HepG2 (cell line): ENCODE results near the gene KANSL3. TPM values are rescaled to one million over a fixed set of nuclear protein-coding genes. Genes with fewer than 3 reads are reported as not detected.

Experiments
- CCDC6 ChIP-seq: sonication (generic); formaldehyde crosslinking; IDR thresholded peaks from 2 replicates; pipeline ENCODE4 v1.8.1; 2022; ENCODE audit warnings: mild to moderate bottlenecking, missing genetic modification reagents, moderate library complexity
- ETV6 ChIP-seq: sonication (generic); formaldehyde crosslinking; conservative IDR thresholded peaks from 2 replicates; pipeline ENCODE4 v1.4.0; 2020; ENCODE audit warnings: missing genetic modification reagents
- FOSL1 ChIP-seq: sonication (generic); formaldehyde crosslinking; IDR thresholded peaks from 2 replicates; pipeline ENCODE4 v1.9.0; 2021; ENCODE audit warnings: missing genetic modification reagents, borderline replicate concordance
- MAF1 ChIP-seq: sonication (generic); formaldehyde crosslinking; IDR thresholded peaks from 2 replicates; pipeline ENCODE4 v1.5.0; 2020; ENCODE audit warnings: missing genetic modification reagents, borderline replicate concordance
- MAFF ChIP-seq: IDR thresholded peaks from 2 replicates; pipeline ENCODE4 v1.6.1; 2011; ENCODE audit warnings: low read depth, low read length, improper control_type of control experiment
- MATR3 ChIP-seq: sonication (generic); formaldehyde crosslinking; IDR thresholded peaks from 2 replicates; pipeline ENCODE4 v1.4.0; 2020; ENCODE audit warnings: missing genetic modification reagents
- MLLT10 ChIP-seq: sonication (generic); formaldehyde crosslinking; IDR thresholded peaks from 2 replicates; pipeline ENCODE4 v1.4.0; 2020; ENCODE audit warnings: missing genetic modification reagents
- RBM39 ChIP-seq: fragments of 200-400 bp; formaldehyde crosslinking; IDR thresholded peaks from one replicate; pipeline ENCODE4 v1.6.1; 2018; ENCODE audit warnings: antibody characterized with exemption, mild to moderate bottlenecking, low read depth, low read length; ENCODE audit not compliant: poor library complexity, severe bottlenecking
- RXRB ChIP-seq: IDR thresholded peaks from 2 replicates; pipeline ENCODE4 v1.6.1; 2016; ENCODE audit warnings: borderline replicate concordance, missing genetic modification reagents, missing compliant biosample characterization
- TCF12 ChIP-seq, 2 experiments: fragments of 450-650 bp in 1 of 2; sonication (generic) in 1 of 2; formaldehyde crosslinking in 1 of 2; IDR thresholded peaks; 2 replicates each; pipeline versions ENCODE4 v1.6.1 to v1.8.0; 2017 to 2022; ENCODE audit warnings: antibody characterized with exemption in 1 of 2, mild to moderate bottlenecking in 1 of 2, missing genetic modification reagents in 1 of 2, moderate library complexity in 1 of 2
- TEAD3 ChIP-seq: optimal IDR thresholded peaks from 2 replicates; pipeline ENCODE3; 2016; ENCODE audit warnings: borderline replicate concordance
- ZNF563 ChIP-seq: sonication (generic); formaldehyde crosslinking; IDR thresholded peaks from 2 replicates; pipeline ENCODE4 v1.8.0; 2022; ENCODE audit warnings: mild to moderate bottlenecking, moderate library complexity, missing genetic modification reagents
- ZNF605 ChIP-seq: sonication (generic); formaldehyde crosslinking; IDR thresholded peaks from 2 replicates; pipeline ENCODE4 v1.8.0; 2022; ENCODE audit warnings: mild to moderate bottlenecking, missing genetic modification reagents
- ZSCAN29 ChIP-seq: sonication (generic); formaldehyde crosslinking; conservative IDR thresholded peaks from 2 replicates; pipeline ENCODE4 v1.4.0; 2020; ENCODE audit warnings: mild to moderate bottlenecking, missing genetic modification reagents
- polyA plus RNA-seq, 8 experiments: library from polyadenylated mRNA; depleted of rRNA in 3 of 8; stranded (reverse) in 7 of 8; unstranded in 1 of 8; fragments of >200 nt; fragmentation: Illumina TruSeq in 4 of 8; extraction: Trizol in 4 of 8; gene quantifications; 2 replicates each; pipeline versions ENCODE4 v1.2.1 to v1.2.3, GENCODE V29; 2011 to 2016; ENCODE audit warnings: low read depth in 4 of 8, missing spikeins in 1 of 8, mixed read lengths in 1 of 8; ENCODE audit not compliant: insufficient read depth in 1 of 8
- total RNA-seq, 5 experiments: library from RNA; depleted of rRNA; stranded (reverse); fragments of >200 nt; fragmentation: Illumina TruSeq; extraction: Trizol; gene quantifications; 2 replicates each; pipeline ENCODE4 v1.2.3, GENCODE V29; 2016; ENCODE audit warnings: low read depth in 1 of 5
- TF ChIP-seq, protein P1 (sequence below): fragments of 450-650 bp; IDR thresholded peaks from 2 replicates; pipeline ENCODE4 v1.6.1; 2017
- TF ChIP-seq, protein P2 (sequence below): sonication (generic); formaldehyde crosslinking; IDR thresholded peaks from 2 replicates; pipeline ENCODE4 v1.4.0; 2020; ENCODE audit warnings: missing genetic modification reagents
- TF ChIP-seq, protein P3 (sequence below): sonication (generic); formaldehyde crosslinking; IDR thresholded peaks from 2 replicates; pipeline ENCODE4 v1.9.0; 2021; ENCODE audit warnings: missing genetic modification reagents, mild to moderate bottlenecking, borderline replicate concordance
- TF ChIP-seq, protein P4 (sequence below): sonication (generic); formaldehyde crosslinking; IDR thresholded peaks from 2 replicates; pipeline ENCODE4 v1.4.0; 2020; ENCODE audit warnings: missing genetic modification reagents, borderline replicate concordance
- TF ChIP-seq, protein P5 (sequence below): IDR thresholded peaks from 2 replicates; pipeline ENCODE4 v1.6.1; 2016

The KANSL3 gene
- total and polyA plus RNA-seq, 2 of the 13 experiments (the other 11 are each of a cell fraction or from before 2014, with no cell fraction given), result 20.8 to 37.3 TPM

DNA sequence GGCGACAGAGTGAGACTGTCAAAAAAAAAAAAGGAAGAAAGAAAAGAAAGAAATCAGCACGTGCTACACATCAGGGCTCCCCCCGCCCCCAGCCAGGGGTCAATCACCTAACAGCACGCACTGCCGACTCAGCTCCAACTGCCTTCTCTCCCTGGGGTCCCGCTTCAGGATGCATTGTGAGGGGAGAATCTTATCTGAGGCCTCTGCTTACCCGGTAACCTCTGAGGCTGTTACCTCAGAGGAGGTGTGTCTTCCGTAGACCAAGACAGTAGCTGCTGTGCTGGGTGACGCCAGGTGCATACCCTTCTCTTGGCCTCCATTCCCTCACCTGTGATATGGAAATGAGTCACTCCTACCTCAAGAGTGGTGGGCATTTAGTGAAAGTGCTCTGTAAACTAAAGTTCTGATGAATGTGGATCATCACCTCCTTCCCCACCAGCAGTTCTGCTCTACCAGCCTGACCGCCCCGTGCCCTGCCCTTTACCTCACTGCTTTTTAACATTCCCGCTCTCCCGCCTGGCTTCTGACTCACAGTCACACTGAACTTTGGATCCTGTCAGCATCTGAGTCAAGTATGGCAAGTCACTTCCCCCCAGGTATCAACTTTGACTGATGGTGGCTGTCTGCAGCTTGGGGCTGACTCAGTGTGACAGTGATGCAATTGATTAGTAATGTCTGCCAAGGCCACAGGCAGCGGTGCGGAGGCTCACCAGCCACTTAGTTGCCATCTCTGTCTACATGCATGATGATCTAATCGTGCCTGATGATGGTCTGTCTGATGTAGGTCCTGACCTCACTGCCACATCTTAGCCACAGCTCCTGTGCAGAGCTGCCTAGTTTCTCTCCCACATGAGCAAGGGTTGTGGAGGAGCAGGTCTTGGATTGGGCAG, 81.4 kb downstream of the KANSL3 start (continued):
- TF ChIP-seq, protein P1, sequence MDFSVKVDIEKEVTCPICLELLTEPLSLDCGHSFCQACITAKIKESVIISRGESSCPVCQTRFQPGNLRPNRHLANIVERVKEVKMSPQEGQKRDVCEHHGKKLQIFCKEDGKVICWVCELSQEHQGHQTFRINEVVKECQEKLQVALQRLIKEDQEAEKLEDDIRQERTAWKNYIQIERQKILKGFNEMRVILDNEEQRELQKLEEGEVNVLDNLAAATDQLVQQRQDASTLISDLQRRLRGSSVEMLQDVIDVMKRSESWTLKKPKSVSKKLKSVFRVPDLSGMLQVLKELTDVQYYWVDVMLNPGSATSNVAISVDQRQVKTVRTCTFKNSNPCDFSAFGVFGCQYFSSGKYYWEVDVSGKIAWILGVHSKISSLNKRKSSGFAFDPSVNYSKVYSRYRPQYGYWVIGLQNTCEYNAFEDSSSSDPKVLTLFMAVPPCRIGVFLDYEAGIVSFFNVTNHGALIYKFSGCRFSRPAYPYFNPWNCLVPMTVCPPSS, result no peak
- TF ChIP-seq, protein P2, sequence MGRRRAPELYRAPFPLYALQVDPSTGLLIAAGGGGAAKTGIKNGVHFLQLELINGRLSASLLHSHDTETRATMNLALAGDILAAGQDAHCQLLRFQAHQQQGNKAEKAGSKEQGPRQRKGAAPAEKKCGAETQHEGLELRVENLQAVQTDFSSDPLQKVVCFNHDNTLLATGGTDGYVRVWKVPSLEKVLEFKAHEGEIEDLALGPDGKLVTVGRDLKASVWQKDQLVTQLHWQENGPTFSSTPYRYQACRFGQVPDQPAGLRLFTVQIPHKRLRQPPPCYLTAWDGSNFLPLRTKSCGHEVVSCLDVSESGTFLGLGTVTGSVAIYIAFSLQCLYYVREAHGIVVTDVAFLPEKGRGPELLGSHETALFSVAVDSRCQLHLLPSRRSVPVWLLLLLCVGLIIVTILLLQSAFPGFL (CRISPR knock-in tag), result no peak
- peak; percentile 97 for TF ChIP-seq RXRB (CRISPR knock-in tag)
- no peak for TF ChIP-seq CCDC6 (CRISPR knock-in tag)
- TF ChIP-seq, protein P3, sequence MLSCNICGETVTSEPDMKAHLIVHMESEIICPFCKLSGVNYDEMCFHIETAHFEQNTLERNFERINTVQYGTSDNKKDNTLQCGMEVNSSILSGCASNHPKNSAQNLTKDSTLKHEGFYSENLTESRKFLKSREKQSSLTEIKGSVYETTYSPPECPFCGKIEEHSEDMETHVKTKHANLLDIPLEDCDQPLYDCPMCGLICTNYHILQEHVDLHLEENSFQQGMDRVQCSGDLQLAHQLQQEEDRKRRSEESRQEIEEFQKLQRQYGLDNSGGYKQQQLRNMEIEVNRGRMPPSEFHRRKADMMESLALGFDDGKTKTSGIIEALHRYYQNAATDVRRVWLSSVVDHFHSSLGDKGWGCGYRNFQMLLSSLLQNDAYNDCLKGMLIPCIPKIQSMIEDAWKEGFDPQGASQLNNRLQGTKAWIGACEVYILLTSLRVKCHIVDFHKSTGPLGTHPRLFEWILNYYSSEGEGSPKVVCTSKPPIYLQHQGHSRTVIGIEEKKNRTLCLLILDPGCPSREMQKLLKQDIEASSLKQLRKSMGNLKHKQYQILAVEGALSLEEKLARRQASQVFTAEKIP (CRISPR knock-in tag), result no peak
- TF ChIP-seq, protein P4, sequence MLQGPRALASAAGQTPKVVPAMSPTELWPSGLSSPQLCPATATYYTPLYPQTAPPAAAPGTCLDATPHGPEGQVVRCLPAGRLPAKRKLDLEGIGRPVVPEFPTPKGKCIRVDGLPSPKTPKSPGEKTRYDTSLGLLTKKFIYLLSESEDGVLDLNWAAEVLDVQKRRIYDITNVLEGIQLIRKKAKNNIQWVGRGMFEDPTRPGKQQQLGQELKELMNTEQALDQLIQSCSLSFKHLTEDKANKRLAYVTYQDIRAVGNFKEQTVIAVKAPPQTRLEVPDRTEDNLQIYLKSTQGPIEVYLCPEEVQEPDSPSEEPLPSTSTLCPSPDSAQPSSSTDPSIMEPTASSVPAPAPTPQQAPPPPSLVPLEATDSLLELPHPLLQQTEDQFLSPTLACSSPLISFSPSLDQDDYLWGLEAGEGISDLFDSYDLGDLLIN (CRISPR knock-in tag), result peak; percentile 76; the same call in 1 of the 2 replicates
- TF ChIP-seq, protein P5, sequence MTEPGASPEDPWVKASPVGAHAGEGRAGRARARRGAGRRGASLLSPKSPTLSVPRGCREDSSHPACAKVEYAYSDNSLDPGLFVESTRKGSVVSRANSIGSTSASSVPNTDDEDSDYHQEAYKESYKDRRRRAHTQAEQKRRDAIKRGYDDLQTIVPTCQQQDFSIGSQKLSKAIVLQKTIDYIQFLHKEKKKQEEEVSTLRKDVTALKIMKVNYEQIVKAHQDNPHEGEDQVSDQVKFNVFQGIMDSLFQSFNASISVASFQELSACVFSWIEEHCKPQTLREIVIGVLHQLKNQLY (CRISPR knock-in tag), result peak; percentile 87
- TF ChIP-seq MAF1, result no peak
- TF ChIP-seq TCF12 (IDR thresholded peaks at IDR 0.05), result no peak
- TF ChIP-seq TCF12 (CRISPR knock-in tag; IDR thresholded peaks at IDR 0.05), result no peak
- TF ChIP-seq FOSL1, result peak; percentile 94
- peak; percentile 46 for TF ChIP-seq RBM39
- TF ChIP-seq ETV6 (CRISPR knock-in tag), result no peak; the same call in 1 of the 2 replicates
- peak; percentile 92 for TF ChIP-seq MAFF
- TF ChIP-seq ZNF563 (CRISPR knock-in tag), result peak; percentile 11; the same call in 1 of the 2 replicates
- TF ChIP-seq ZSCAN29, result no peak
- peak; percentile 93 for TF ChIP-seq TEAD3 (CRISPR knock-in tag)
- TF ChIP-seq ZNF605 (CRISPR knock-in tag), result peak; percentile 97
- no peak for TF ChIP-seq MATR3 (CRISPR knock-in tag)
- TF ChIP-seq MLLT10, result no peak
